CD1c-positive myeloid dendritic cell (primary cell): ENCODE measurements around the gene KDM6A.
"Not testable (repeated sequence)": the region's sequence is repeated elsewhere in the genome, so short reads cannot be mapped to it uniquely, and the experiment has no call there.

Experiments
- DNase-seq: peaks from one replicate; pipeline ENCODE4 v3.0.0-alpha.2; 2016; ENCODE audit errors: extremely low spot score

The KDM6A gene

GRCh38 chrX:45006002-45006800 lies 133.2 kb downstream of the KDM6A start:
- no peak for DNase-seq

- peak; percentile 15 for DNase-seq
Measured at GRCh38 chrX:45007598-45007997, 134.6 kb downstream of the KDM6A start.

GRCh38 chrX:45009371-45010000 lies 136.5 kb downstream of the KDM6A start:
- no peak for DNase-seq

- DNase-seq = no peak
Measured at GRCh38 chrX:45011131-45011530, 138.1 kb downstream of the KDM6A start.

GRCh38 chrX:45011597-45011996 lies 138.6 kb downstream of the KDM6A start:
- DNase-seq = no peak

GRCh38 chrX:45017946-45018345 lies 145.0 kb downstream of the KDM6A start:
- DNase-seq = no peak

GRCh38 chrX:45022150-45022549 lies 149.2 kb downstream of the KDM6A start:
- DNase-seq = no peak

GRCh38 chrX:45024501-45024900 lies 151.5 kb downstream of the KDM6A start:
- DNase-seq = no peak

- DNase-seq = no peak
Measured at GRCh38 chrX:45026036-45026435, 153.0 kb downstream of the KDM6A start.

GRCh38 chrX:45031830-45032378 lies 158.9 kb downstream of the KDM6A start:
- DNase-seq = no peak

GRCh38 chrX:45035071-45035470 lies 162.1 kb downstream of the KDM6A start:
- no peak for DNase-seq

GRCh38 chrX:45036161-45036560 lies 163.2 kb downstream of the KDM6A start:
- no peak for DNase-seq

GRCh38 chrX:45040137-45040536 lies 167.1 kb downstream of the KDM6A start:
- not testable (repeated sequence) for DNase-seq

- no peak for DNase-seq
Measured at GRCh38 chrX:45046417-45046816, 173.4 kb downstream of the KDM6A start.

- no peak for DNase-seq
Measured at GRCh38 chrX:45050558-45050957, 177.6 kb downstream of the KDM6A start.

GRCh38 chrX:45056428-45057145 lies 183.6 kb downstream of the KDM6A start:
- no peak for DNase-seq

GRCh38 chrX:45059906-45060305 lies 186.9 kb downstream of the KDM6A start:
- DNase-seq = not testable (repeated sequence)

GRCh38 chrX:45063319-45064095 lies 190.5 kb downstream of the KDM6A start:
- no peak for DNase-seq

- DNase-seq = no peak
Measured at GRCh38 chrX:45068569-45068968, 195.6 kb downstream of the KDM6A start.

- DNase-seq = peak; percentile 45
Measured at GRCh38 chrX:45070116-45071007, 197.4 kb downstream of the KDM6A start.

GRCh38 chrX:45073011-45073410 lies 200.0 kb downstream of the KDM6A start:
- not testable (repeated sequence) for DNase-seq
